ENCODE results near the gene TEX10. TPM values are rescaled to one million over a fixed set of nuclear protein-coding genes. Genes with fewer than 3 reads are reported as not detected.

Gene TEX10
- total and polyA plus RNA-seq, 2 of the 4 experiments (the other 2 are of a cell fraction), result 16.2 to 43.9 TPM

GRCh38 chr9:100281066-100281465 lies 71.7 kb downstream of the TEX10 start:
- no peak for TF ChIP-seq RAD21 (IDR thresholded peaks at IDR 0.05; ENCODE audit: low read length)
- TF ChIP-seq, protein P1, sequence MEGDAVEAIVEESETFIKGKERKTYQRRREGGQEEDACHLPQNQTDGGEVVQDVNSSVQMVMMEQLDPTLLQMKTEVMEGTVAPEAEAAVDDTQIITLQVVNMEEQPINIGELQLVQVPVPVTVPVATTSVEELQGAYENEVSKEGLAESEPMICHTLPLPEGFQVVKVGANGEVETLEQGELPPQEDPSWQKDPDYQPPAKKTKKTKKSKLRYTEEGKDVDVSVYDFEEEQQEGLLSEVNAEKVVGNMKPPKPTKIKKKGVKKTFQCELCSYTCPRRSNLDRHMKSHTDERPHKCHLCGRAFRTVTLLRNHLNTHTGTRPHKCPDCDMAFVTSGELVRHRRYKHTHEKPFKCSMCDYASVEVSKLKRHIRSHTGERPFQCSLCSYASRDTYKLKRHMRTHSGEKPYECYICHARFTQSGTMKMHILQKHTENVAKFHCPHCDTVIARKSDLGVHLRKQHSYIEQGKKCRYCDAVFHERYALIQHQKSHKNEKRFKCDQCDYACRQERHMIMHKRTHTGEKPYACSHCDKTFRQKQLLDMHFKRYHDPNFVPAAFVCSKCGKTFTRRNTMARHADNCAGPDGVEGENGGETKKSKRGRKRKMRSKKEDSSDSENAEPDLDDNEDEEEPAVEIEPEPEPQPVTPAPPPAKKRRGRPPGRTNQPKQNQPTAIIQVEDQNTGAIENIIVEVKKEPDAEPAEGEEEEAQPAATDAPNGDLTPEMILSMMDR (conservative IDR thresholded peaks at IDR 0.05; ENCODE audit: low read depth, low read length), result no peak
- TF ChIP-seq RFX5 (IDR thresholded peaks at IDR 0.05; ENCODE audit: low read depth, low read length), result no peak
- TF ChIP-seq ELK1 (IDR thresholded peaks at IDR 0.05; ENCODE audit: borderline replicate concordance, low read depth, low read length), result no peak
- TF ChIP-seq RCOR1 (IDR thresholded peaks at IDR 0.05; ENCODE audit: insufficient replicate concordance, low read length), result no peak
- TF ChIP-seq MAZ (IDR thresholded peaks at IDR 0.05; ENCODE audit: borderline replicate concordance, low read depth, low read length), result no peak
- TF ChIP-seq CEBPB (IDR thresholded peaks at IDR 0.05; ENCODE audit: low read depth, low read length), result no peak
- no peak for TF ChIP-seq MAFK (IDR thresholded peaks at IDR 0.05; ENCODE audit: low read depth, low read length)
- TF ChIP-seq, protein P2, sequence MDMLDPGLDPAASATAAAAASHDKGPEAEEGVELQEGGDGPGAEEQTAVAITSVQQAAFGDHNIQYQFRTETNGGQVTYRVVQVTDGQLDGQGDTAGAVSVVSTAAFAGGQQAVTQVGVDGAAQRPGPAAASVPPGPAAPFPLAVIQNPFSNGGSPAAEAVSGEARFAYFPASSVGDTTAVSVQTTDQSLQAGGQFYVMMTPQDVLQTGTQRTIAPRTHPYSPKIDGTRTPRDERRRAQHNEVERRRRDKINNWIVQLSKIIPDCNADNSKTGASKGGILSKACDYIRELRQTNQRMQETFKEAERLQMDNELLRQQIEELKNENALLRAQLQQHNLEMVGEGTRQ (IDR thresholded peaks at IDR 0.05; ENCODE audit: low read depth, low read length), result no peak
- no peak overlapping the region for H2AK5ac ChIP-seq (ENCODE audit: low read depth, low read length)
- no peak overlapping the region for H2BK15ac ChIP-seq (ENCODE audit: low read depth, low read length)
- H3K27ac ChIP-seq (ENCODE audit: insufficient read depth, low read length), result no peak overlapping the region
- H3K23ac ChIP-seq (ENCODE audit: low read depth, low read length), result no peak overlapping the region
- no peak overlapping the region for H3K18ac ChIP-seq (ENCODE audit: low read depth, low read length)
- H2AFZ ChIP-seq (replicated peaks; ENCODE audit: low read length, poor library complexity), result no peak overlapping the region
- DNase-seq, result no peak
- BruUV-seq (replicated peaks), result no TSS peak
- H2BK20ac ChIP-seq (ENCODE audit: low read depth, low read length), result no peak overlapping the region
- H2BK5ac ChIP-seq (ENCODE audit: low read depth, low read length, poor library complexity, severe bottlenecking), result no peak overlapping the region
- no peak overlapping the region for H4K8ac ChIP-seq (ENCODE audit: low read depth in 2 of 2, low read length in 2 of 2)
- H3K4ac ChIP-seq (ENCODE audit: low read depth, low read length), result no peak overlapping the region
- H3K79me1 ChIP-seq (ENCODE audit: low read depth in 1 of 2, low read length in 2 of 2), result no peaks in the 10 kb centered on the region
- no peaks in the 10 kb centered on the region for H4K20me1 ChIP-seq (ENCODE audit: insufficient read depth, low read length)
- no peak overlapping the region for H3K56ac ChIP-seq (ENCODE audit: extremely low read depth, insufficient read depth, low read length)
- H4K91ac ChIP-seq (ENCODE audit: insufficient read depth, low read depth, low read length), result no peak overlapping the region
- no peak overlapping the region for H2BK120ac ChIP-seq (ENCODE audit: low read depth, low read length)
- no peak overlapping the region for H3K4me2 ChIP-seq (ENCODE audit: low read depth, low read length)
- WGBS, 2 experiments (ENCODE audit: extremely low coverage in 2 of 2, insufficient read length in 1 of 2), result no CpG with 5 or more reads among the region's 2 CpGs
- no peak overlapping the region for H2AK9ac ChIP-seq (replicated peaks; ENCODE audit: low read depth, low read length, poor library complexity)
- H3K9ac ChIP-seq (ENCODE audit: low read depth, low read length), result no peak overlapping the region
- intact Hi-C loops (cut with micrococcal nuclease) (no loop called here), in situ Hi-C loops (cut with MboI; ENCODE audit: low sequenced_read_pairs) (no loop called here), dilution Hi-C loops (cut with HindIII; ENCODE audit: low sequenced_read_pairs, unreplicated experiment) (no loop called here)
- ChIA-PET CTCF (interaction anchor here (0.6 kb wide), 1 partner anchor 674 kb away, joined by 3 read pairs; no protein-coding TSS in a partner anchor), POLR2A (ENCODE audit: unreplicated experiment) (no interaction called here)
- H3K14ac ChIP-seq (replicated peaks; ENCODE audit: low read depth, low read length), result no peak overlapping the region
- ATAC-seq (ENCODE audit: low read depth), result no peak
- H3K9me3 ChIP-seq (ENCODE audit: control insufficient read depth, insufficient read depth, low read length), result no peaks in the 10 kb centered on the region
- no peak overlapping the region for H3K4me3 ChIP-seq (ENCODE audit: insufficient read depth, low read depth, low read length)
- peaks cover 3% of the 10 kb centered on the region; the same call in 1 of the 2 replicates for H3K4me1 ChIP-seq (ENCODE audit: control insufficient read depth, insufficient read depth, low read length)
- H4K5ac ChIP-seq (ENCODE audit: low read depth, low read length), result no peak overlapping the region
- no peaks in the 10 kb centered on the region for H3K9me1 ChIP-seq (ENCODE audit: insufficient read depth, low read length)
- H3K36me3 ChIP-seq (ENCODE audit: control insufficient read depth, insufficient read depth, low read length), result peaks cover 14% of the 10 kb centered on the region
- no peaks in the 10 kb centered on the region for H3K27me3 ChIP-seq (ENCODE audit: control insufficient read depth, insufficient read depth, low read length)

All from IMR-90 (cell line).